Stimulated activated CD4-positive, alpha-beta T cell treated with anti-CD3 and anti-CD28 coated beads, Interleukin-15, amount 100 ng/mL, for 48 hours (primary cell): Measurements from ENCODE around the gene ARF5.

Experiments used
- DNase-seq, 2 donors: peaks; one replicate each; pipeline ENCODE4 v3.0.0-alpha.2; 2020; ENCODE audit warnings: low read depth in 2 of 2

ARF5 gene

DNA sequence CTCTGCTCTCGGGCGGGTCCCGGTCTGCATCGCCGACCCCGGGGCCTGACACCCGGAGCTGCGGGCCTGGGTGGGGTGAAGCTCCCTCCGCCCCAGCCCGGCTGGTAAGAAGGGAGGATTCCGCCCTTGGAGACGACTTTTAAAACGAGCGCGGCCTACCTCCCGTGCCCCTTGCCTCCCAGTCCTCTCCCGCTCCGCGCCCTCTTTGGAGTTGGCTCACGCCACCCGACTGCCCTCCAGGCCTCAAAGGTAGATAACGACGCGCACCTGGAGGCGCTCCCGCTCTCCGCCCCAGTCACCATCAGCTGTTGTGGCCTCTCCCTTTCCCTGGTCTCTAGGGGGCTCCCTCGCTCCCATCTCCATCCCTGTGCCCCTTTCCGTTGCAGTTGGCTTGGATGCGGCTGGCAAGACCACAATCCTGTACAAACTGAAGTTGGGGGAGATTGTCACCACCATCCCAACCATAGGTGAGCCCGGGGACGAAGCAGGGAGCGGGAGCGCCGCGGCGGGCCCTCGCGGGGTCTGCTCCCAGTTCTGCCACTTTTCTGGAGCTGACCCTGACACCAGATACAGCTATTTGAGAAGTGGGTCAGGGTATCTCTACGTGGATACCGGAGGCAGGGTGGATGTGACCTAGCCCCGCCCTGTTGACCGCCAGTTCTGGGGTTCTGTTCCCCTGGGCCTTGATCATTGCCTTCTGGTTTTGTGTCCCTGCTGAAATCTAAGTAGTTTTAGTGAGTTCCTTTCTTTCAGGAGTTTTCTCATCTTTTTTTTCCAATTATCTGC is 679 bp downstream of the ARF5 start:
- DNase-seq: no peak

GRCh38 chr7:127589896-127590295 is 1.7 kb downstream of the ARF5 start:
- DNase-seq: no peak

DNA sequence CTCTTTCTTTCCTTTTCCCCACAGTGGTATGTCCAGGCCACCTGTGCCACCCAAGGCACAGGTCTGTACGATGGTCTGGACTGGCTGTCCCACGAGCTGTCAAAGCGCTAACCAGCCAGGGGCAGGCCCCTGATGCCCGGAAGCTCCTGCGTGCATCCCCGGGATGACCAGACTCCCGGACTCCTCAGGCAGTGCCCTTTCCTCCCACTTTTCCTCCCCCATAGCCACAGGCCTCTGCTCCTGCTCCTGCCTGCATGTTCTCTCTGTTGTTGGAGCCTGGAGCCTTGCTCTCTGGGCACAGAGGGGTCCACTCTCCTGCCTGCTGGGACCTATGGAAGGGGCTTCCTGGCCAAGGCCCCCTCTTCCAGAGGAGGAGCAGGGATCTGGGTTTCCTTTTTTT is 3.0 kb downstream of the ARF5 start:
- DNase-seq: no peak

DNA sequence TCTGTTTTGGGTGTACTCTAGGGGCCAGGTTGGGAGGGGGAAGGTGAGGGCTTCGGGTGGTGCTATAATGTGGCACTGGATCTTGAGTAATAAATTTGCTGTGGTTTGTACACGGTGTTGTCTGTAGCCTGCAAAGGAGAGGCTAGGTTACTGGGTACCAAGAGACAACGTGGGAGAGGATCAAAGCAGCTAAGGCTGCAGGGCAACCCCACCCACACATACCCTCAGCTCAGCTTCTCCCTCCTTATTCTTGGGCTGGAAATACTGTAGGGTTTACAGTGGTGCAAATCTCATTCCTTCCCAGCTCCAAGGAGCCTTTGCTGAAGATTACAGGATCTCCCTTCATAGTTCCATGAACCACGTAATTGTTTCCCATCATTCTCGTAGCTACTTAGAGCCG is 3.4 kb downstream of the ARF5 start:
- DNase-seq: no peak

GRCh38 chr7:127592550-127592949 is 4.3 kb downstream of the ARF5 start:
- DNase-seq: no peak

GRCh38 chr7:127594490-127594889 is 6.3 kb downstream of the ARF5 start:
- DNase-seq: no peak

DNA sequence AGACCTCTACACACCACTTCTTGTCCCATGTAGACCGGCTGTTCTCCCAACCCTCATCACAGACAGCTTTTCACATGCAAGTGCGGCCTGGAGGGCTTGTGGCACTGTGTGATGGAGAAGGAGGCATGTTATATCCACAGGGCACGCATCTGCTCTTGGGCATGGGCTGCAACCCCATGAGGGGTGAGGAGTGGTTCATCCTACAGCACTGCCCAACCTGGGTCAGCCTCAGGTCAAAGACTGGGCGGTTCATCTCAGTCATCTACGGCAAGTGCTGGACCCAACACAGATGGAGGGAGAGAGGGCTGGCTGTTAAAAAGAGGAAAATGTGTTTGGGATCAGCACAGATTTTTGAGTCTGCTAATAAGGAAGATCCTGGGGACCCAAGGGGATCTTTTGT is 7.5 kb downstream of the ARF5 start:
- no peak for DNase-seq

GRCh38 chr7:127598318-127598717 is 10.1 kb downstream of the ARF5 start:
- no peak for DNase-seq

- no peak for DNase-seq
Measured at GRCh38 chr7:127600885-127601284, 12.7 kb downstream of the ARF5 start.

GRCh38 chr7:127608446-127608845 is 20.2 kb downstream of the ARF5 start:
- no peak for DNase-seq

- no peak for DNase-seq
Measured at GRCh38 chr7:127609297-127609696, 21.1 kb downstream of the ARF5 start.

DNA sequence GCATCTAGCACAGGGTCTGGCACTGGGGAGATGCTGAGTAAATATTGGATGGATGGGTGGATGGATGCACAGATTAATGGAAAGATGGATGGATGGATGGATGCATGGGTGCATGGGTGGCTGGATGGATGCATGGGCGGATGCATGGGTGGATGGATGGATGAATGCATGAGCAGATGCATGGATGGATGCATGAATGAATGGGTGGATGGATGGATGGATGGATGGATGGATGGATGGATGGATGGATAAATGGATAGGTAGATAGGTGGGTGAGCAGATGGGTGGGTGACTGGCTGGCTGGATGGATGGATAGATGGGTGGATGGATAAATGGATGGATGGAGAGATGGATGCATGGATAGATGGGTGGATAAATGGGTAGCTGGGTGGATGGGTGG is 24.1 kb downstream of the ARF5 start:
- no peak for DNase-seq

DNA sequence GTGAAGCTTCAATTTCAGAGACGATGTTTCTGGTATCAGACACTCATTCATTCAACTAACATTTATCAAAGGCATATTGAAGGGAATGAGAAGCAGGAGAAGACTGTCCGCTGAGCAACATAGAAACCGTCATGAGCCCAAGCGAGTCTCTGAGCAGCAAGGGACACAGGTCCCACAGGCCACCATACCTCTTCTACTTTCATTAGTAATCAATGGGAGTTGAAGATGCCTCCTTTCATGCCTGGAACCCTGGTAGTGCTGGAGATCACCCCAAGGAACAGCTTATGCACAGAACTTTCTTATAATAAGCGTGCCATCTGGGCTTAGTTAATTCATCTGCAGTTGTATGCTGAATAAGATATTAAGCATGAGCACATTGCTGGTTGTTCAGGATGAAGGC is 28.5 kb downstream of the ARF5 start:
- no peak for DNase-seq

GRCh38 chr7:127618042-127618441 is 29.8 kb downstream of the ARF5 start, which contains the start of gene PAX4:
TSS of gene PAX4 (minus strand) at chr7:127618142. CDS start at chr7:127615928, 2,214 bp downstream.
- DNase-seq: no peak

- DNase-seq: no peak
Measured at GRCh38 chr7:127618775-127619174, 30.6 kb downstream of the ARF5 start.

DNA sequence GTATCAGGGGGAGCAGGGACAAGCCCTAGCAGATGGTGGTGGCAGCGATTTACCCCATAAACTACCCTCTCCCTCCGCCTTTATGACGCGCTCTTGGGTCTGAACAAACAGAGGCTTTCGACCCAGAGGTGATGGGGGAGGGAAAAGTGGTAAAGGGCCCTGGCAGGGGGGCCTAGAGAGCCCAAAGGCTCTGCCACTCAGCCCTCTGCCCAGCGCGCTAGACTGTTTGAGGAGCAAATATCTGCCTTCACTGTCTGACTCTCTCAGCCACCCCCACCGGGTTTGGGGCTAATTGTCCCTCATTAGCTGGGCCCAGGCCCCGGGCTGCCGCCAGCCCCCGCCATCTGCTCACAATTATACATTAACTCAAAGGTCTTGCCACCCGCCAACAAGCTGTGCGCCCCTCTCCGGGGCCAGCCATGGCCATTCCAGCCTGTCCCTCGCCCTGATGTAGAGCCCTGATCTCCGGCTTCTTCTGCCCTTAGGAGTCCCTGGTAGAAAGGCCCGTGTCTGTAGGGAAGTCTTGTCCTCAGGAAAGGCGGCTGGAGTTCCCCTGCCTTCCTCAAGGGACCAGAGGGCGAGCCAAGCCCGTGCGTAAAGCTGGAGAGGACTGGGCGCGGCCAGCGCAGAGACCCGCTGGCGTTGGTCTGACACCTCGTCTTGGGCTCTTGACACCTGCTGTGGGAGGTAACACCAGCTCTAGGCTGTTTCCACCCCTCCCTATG is 31.6 kb downstream of the ARF5 start:
- DNase-seq: no peak

- no peak for DNase-seq
Measured at GRCh38 chr7:127620406-127621233, 32.4 kb downstream of the ARF5 start.

GRCh38 chr7:127625331-127625730 is 37.1 kb downstream of the ARF5 start:
- DNase-seq: no peak

DNA sequence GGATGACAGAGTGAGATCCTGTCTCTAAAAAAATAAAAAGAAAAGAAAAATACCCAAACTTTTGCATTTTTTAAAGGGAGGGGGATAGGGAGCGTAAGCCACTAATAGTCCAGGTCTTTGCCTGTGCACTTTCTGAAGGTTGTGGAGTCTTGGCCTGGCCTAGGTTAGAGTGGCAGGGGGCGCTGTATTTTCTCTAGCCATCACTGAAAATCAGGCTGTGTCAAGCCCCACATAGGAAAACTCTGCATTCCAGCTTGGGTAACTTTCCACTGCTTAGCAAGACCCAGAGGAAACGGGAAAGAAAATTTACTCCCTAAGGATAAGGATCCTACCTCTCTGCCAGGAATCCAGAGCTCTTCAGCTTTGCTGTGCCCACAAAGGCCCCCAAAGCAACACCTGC is 40.2 kb downstream of the ARF5 start:
- DNase-seq: no peak

DNA sequence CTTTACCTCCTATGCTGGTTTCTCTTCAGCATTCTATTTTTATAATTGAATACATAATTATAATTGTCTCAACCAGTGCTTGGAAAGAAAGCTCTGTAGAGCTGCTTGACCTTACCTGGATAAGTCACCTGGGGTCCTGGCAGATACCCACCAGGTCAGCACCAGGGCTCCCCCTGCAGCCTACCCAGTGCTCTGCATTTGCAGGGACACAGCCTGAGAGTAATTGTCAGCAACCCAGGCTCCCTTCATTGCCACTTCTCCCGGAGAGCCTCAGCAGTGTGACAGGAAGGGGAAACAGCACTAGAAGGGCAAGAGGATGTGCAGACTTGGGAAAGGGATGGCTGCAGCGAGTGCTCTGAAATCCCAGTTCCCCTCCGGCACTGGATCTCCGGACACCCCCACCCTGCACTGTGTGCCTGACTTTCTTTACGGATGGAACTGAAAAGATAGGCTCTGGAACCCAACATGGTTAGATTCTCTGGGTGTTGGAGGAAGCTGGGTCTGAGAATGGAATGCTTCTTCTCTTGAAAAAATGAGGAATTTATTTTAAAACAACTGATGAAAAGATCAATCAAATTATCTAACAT is 41.1 kb downstream of the ARF5 start:
- peak in 1 of 2 donors; percentile 17 for DNase-seq

DNA sequence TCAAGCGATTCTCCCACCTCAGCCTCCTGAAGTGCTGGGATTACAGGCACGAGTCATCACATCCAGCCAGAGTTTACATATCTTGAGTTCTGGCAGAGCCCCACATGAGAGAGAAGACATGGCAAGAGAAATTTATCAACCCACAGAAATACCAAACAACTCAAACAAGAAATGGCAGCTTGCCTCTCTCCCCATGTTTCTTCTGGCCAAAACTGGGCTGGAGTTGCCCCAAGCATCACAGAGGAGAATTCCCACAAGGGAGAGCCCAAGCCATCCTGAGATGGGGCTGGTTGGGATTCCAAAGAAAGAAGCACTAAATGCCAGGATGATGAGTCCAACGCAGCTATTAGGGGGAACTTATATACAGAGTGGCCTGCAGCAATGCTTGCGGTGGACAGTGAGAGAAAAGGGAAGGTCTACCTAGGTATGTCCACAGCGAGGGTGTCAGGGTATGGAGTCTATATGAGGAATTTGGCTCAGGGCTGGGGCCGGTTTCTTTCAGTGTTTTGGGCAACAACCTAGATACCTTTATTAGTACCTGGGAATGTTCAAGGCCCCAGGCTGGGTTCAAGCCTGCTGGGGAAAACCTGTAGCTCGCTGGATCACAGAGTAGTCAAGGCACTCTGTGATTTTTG is 44.2 kb downstream of the ARF5 start:
- DNase-seq: no peak
